Astrocyte (in vitro differentiated cells and primary cell): ENCODE results near the gene HMGXB3. TPM values are rescaled to one million over a fixed set of nuclear protein-coding genes. Genes with fewer than 3 reads are reported as not detected.

Source experiments
- DNase-seq: peaks from one replicate; pipeline ENCODE4 v3.0.0-alpha.2; 2010; ENCODE audit warnings: low read depth
- FAIRE-seq: peaks from 2 replicates; lab custom pipeline; 2011; peaks lifted over from hg19 to GRCh38; lab: Jason Lieb, UNC
- H2AFZ ChIP-seq: 2 replicates; pipeline ENCODE4 v1.6.0; 2012; ENCODE audit warnings: low read depth, low read length, inconsistent platforms
- H3K27ac ChIP-seq: 2 replicates; pipeline ENCODE4 v1.5.1; 2011; ENCODE audit warnings: low read depth, low read length, inconsistent platforms
- H3K27me3 ChIP-seq: 2 replicates; pipeline ENCODE4 v1.6.0; 2011; ENCODE audit warnings: low read length, inconsistent platforms; ENCODE audit not compliant: insufficient read depth
- H3K36me3 ChIP-seq: 2 replicates; pipeline ENCODE4 v1.5.1; 2011; ENCODE audit warnings: low read length, inconsistent platforms; ENCODE audit not compliant: insufficient read depth
- H3K4me1 ChIP-seq: 2 replicates; pipeline ENCODE4 v1.5.1; 2011; ENCODE audit warnings: low read length, inconsistent platforms; ENCODE audit not compliant: insufficient read depth
- H3K4me2 ChIP-seq: 2 replicates; pipeline ENCODE4 v1.6.0; 2012; ENCODE audit warnings: low read length, inconsistent platforms
- H3K4me3 ChIP-seq: 2 replicates; pipeline ENCODE4 v1.5.1; 2011; ENCODE audit warnings: low read depth, mild to moderate bottlenecking, low read length, inconsistent platforms; ENCODE audit not compliant: insufficient read depth
- H3K79me2 ChIP-seq: 2 replicates; pipeline ENCODE4 v1.6.0; 2012; ENCODE audit warnings: mild to moderate bottlenecking, low read length, inconsistent platforms; ENCODE audit not compliant: insufficient read depth
- H3K9ac ChIP-seq: 2 replicates; pipeline ENCODE4 v1.6.0; 2012; ENCODE audit warnings: mild to moderate bottlenecking, low read length, inconsistent platforms
- H3K9me3 ChIP-seq: 2 replicates; pipeline ENCODE4 v1.5.1; 2012; ENCODE audit warnings: low read depth, mild to moderate bottlenecking, low read length, inconsistent platforms; ENCODE audit not compliant: insufficient read depth
- H4K20me1 ChIP-seq: 2 replicates; pipeline ENCODE4 v1.6.0; 2012; ENCODE audit warnings: low read length, inconsistent platforms; ENCODE audit not compliant: insufficient read depth
- H3K27ac Mint-ChIP-seq: one replicate; pipeline ENCODE4 v1.8.0; 2021; ENCODE audit warnings: mild to moderate bottlenecking, mixed read lengths; ENCODE audit not compliant: unreplicated experiment
- H3K27me3 Mint-ChIP-seq: one replicate; pipeline ENCODE4 v1.8.0; 2021; ENCODE audit warnings: low read depth, mixed read lengths; ENCODE audit not compliant: unreplicated experiment
- H3K36me3 Mint-ChIP-seq: one replicate; pipeline ENCODE4 v1.8.0; 2021; ENCODE audit warnings: low read depth, mixed read lengths; ENCODE audit not compliant: unreplicated experiment
- H3K4me1 Mint-ChIP-seq: one replicate; pipeline ENCODE4 v1.8.0; 2021; ENCODE audit warnings: low read depth, mixed read lengths; ENCODE audit not compliant: unreplicated experiment
- H3K4me3 Mint-ChIP-seq: one replicate; pipeline ENCODE4 v1.8.0; 2021; ENCODE audit warnings: mild to moderate bottlenecking, moderate library complexity, mixed read lengths; ENCODE audit not compliant: unreplicated experiment
- H3K9me3 Mint-ChIP-seq: one replicate; pipeline ENCODE4 v1.8.0; 2021; ENCODE audit warnings: mild to moderate bottlenecking, mixed read lengths; ENCODE audit not compliant: unreplicated experiment
- CTCF ChIP-seq: IDR thresholded peaks from 2 replicates; pipeline ENCODE4 v1.5.1; 2011; ENCODE audit warnings: low read depth, mild to moderate bottlenecking, inconsistent platforms, low read length, moderate library complexity; ENCODE audit not compliant: insufficient read depth
- EZH2 ChIP-seq: IDR thresholded peaks from 2 replicates; pipeline ENCODE4 v1.6.1; 2012; ENCODE audit warnings: mild to moderate bottlenecking, low read length, inconsistent platforms; ENCODE audit not compliant: insufficient read depth
- total RNA-seq: library from RNA; stranded (reverse); gene quantifications from 2 replicates; pipeline ENCODE4 v1.2.1, GENCODE V29; 2021

HMGXB3 gene
- total RNA-seq, 1 donor from 2014 or later, result 58.1 TPM

- DNase-seq (peak; percentile 65), FAIRE-seq (peak; percentile 98)
- Mint-ChIP-seq H3K27me3 (peaks cover 2% of the 10 kb centered on the region), H3K4me1 (peaks cover 50% of the 10 kb centered on the region), H3K9me3 (no peaks in the 10 kb centered on the region), H3K36me3 (no peaks in the 10 kb centered on the region), H3K4me3 (peak overlapping the region; percentile 20), H3K27ac (peak overlapping the region; percentile 26)
- Histone ChIP-seq H3K4me2 (peak overlapping the region; percentile 71), H3K27me3 (no peaks in the 10 kb centered on the region), H2AFZ (no peak overlapping the region), H3K9me3 (no peaks in the 10 kb centered on the region), H4K20me1 (no peaks in the 10 kb centered on the region), H3K79me2 (no peaks in the 10 kb centered on the region), H3K36me3 (no peaks in the 10 kb centered on the region), H3K4me1 (peaks cover 46% of the 10 kb centered on the region), H3K4me3 (no peak overlapping the region), H3K9ac (peak overlapping the region; percentile 5), H3K27ac (peak overlapping the region; percentile 61)
- no peak for TF ChIP-seq CTCF
- no peak for TF ChIP-seq EZH2
Observed at GRCh38 chr5:150066901-150067396, 66.4 kb downstream of the HMGXB3 start.

GRCh38 chr5:150067405-150067960 lies 66.9 kb downstream of the HMGXB3 start:
- Histone ChIP-seq H3K9ac (no peak overlapping the region), H3K4me1 (peaks cover 46% of the 10 kb centered on the region), H3K27ac (peak overlapping the region; percentile 61), H3K79me2 (no peaks in the 10 kb centered on the region), H3K4me3 (no peak overlapping the region), H3K36me3 (no peaks in the 10 kb centered on the region), H4K20me1 (no peaks in the 10 kb centered on the region), H3K9me3 (no peaks in the 10 kb centered on the region), H3K27me3 (no peaks in the 10 kb centered on the region), H3K4me2 (peak overlapping the region; percentile 71), H2AFZ (no peak overlapping the region)
- H3K4me3 Mint-ChIP-seq, result no peak overlapping the region
- FAIRE-seq, result no peak
- H3K27ac Mint-ChIP-seq, result peak overlapping the region; percentile 26
- DNase-seq, result no peak
- no peaks in the 10 kb centered on the region for H3K9me3 Mint-ChIP-seq
- TF ChIP-seq EZH2, result no peak
- TF ChIP-seq CTCF, result no peak
- peaks cover 2% of the 10 kb centered on the region for H3K27me3 Mint-ChIP-seq
- H3K4me1 Mint-ChIP-seq, result peaks cover 50% of the 10 kb centered on the region
- no peaks in the 10 kb centered on the region for H3K36me3 Mint-ChIP-seq

- H3K4me3 ChIP-seq, result no peak overlapping the region
- peaks cover 46% of the 10 kb centered on the region for H3K4me1 ChIP-seq
- no peak for FAIRE-seq
- TF ChIP-seq CTCF, result no peak
- TF ChIP-seq EZH2, result no peak
- H3K27me3 ChIP-seq, result no peaks in the 10 kb centered on the region
- Mint-ChIP-seq H3K4me3 (no peak overlapping the region), H3K9me3 (peaks cover 4% of the 10 kb centered on the region), H3K27me3 (peaks cover 5% of the 10 kb centered on the region), H3K36me3 (no peaks in the 10 kb centered on the region), H3K27ac (no peak overlapping the region), H3K4me1 (peaks cover 48% of the 10 kb centered on the region)
- H3K4me2 ChIP-seq, result peak overlapping the region; percentile 39
- H3K27ac ChIP-seq, result no peak overlapping the region
- H3K9me3 ChIP-seq, result peaks cover 1% of the 10 kb centered on the region
- H3K36me3 ChIP-seq, result no peaks in the 10 kb centered on the region
- no peak overlapping the region for H3K9ac ChIP-seq
- H3K79me2 ChIP-seq, result no peaks in the 10 kb centered on the region
- no peaks in the 10 kb centered on the region for H4K20me1 ChIP-seq
- no peak overlapping the region for H2AFZ ChIP-seq
- no peak for DNase-seq
Observed at GRCh38 chr5:150068071-150068470, 67.5 kb downstream of the HMGXB3 start.
